CD4-positive, alpha-beta T cell treated with Interleukin-17A for 4 hours (primary cell): ENCODE results near the gene ZSWIM6.
"Not testable (repeated sequence)": the region's sequence is repeated elsewhere in the genome, so short reads cannot be mapped to it uniquely, and the experiment has no call there.

Experiments
- DNase-seq: peaks from one replicate; pipeline ENCODE4 v3.0.0-alpha.2; 2020; ENCODE audit warnings: mixed read lengths

ZSWIM6 gene

GRCh38 chr5:61366497-61367240, 34.6 kb downstream of the ZSWIM6 start:
- DNase-seq: no peak

GRCh38 chr5:61370506-61370905, 38.4 kb downstream of the ZSWIM6 start:
- no peak for DNase-seq

GRCh38 chr5:61371474-61371873, 39.4 kb downstream of the ZSWIM6 start:
- no peak for DNase-seq

GRCh38 chr5:61379677-61380076, 47.6 kb downstream of the ZSWIM6 start:
- no peak for DNase-seq

GRCh38 chr5:61381968-61382367, 49.9 kb downstream of the ZSWIM6 start:
- no peak for DNase-seq

- no peak for DNase-seq
These were observed 53.6 kb downstream of the ZSWIM6 start for GRCh38 chr5:61385627-61386026.

GRCh38 chr5:61386045-61386800, 54.2 kb downstream of the ZSWIM6 start:
- no peak for DNase-seq

- no peak for DNase-seq
These were observed 57.6 kb downstream of the ZSWIM6 start for GRCh38 chr5:61389609-61390008.

GRCh38 chr5:61394078-61394704, 62.1 kb downstream of the ZSWIM6 start:
- DNase-seq: no peak

- no peak for DNase-seq
These were observed 62.7 kb downstream of the ZSWIM6 start for GRCh38 chr5:61394793-61395192.

GRCh38 chr5:61397238-61397637, 65.2 kb downstream of the ZSWIM6 start:
- DNase-seq: no peak

GRCh38 chr5:61397937-61398336, 65.9 kb downstream of the ZSWIM6 start:
- no peak for DNase-seq

GRCh38 chr5:61398440-61398839, 66.4 kb downstream of the ZSWIM6 start:
- no peak for DNase-seq

GRCh38 chr5:61399679-61400078, 67.6 kb downstream of the ZSWIM6 start:
- no peak for DNase-seq

GRCh38 chr5:61401726-61402125, 69.7 kb downstream of the ZSWIM6 start:
- DNase-seq: no peak

GRCh38 chr5:61402244-61402823, 70.3 kb downstream of the ZSWIM6 start:
- DNase-seq: no peak

GRCh38 chr5:61402970-61403900, 71.2 kb downstream of the ZSWIM6 start:
- no peak for DNase-seq

- no peak for DNase-seq
These were observed 73.6 kb downstream of the ZSWIM6 start for GRCh38 chr5:61405511-61406295.

- not testable (repeated sequence) for DNase-seq
These were observed 74.4 kb downstream of the ZSWIM6 start for GRCh38 chr5:61406497-61406896.

- no peak for DNase-seq
These were observed 75.7 kb downstream of the ZSWIM6 start for GRCh38 chr5:61407706-61408270.
